ENCODE results near the gene CCND1. TPM values are rescaled to one million over a fixed set of nuclear protein-coding genes. Genes with fewer than 3 reads are reported as not detected.

The CCND1 gene
- 100 to 1,000 TPM in 1 of 2 donors, 10 to 100 TPM in 1; 91.8 to 101 TPM for total RNA-seq

DNA sequence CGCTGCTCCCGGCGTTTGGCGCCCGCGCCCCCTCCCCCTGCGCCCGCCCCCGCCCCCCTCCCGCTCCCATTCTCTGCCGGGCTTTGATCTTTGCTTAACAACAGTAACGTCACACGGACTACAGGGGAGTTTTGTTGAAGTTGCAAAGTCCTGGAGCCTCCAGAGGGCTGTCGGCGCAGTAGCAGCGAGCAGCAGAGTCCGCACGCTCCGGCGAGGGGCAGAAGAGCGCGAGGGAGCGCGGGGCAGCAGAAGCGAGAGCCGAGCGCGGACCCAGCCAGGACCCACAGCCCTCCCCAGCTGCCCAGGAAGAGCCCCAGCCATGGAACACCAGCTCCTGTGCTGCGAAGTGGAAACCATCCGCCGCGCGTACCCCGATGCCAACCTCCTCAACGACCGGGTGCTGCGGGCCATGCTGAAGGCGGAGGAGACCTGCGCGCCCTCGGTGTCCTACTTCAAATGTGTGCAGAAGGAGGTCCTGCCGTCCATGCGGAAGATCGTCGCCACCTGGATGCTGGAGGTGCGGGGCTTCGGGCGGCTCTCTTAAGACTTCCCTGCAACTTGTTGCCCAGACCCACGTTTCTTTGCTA, at the start of gene CCND1:
TSS of gene CCND1 (plus strand) at position 162 of the 587 bp plus-strand sequence. CDS start at position 320, 158 bp downstream.
- Histone ChIP-seq H3K27me3 (no peaks in the 10 kb centered on the region), H3K4me1 (peaks cover 0 to 75% of the 10 kb centered on the region in 2 donors), H3K4me3 (peak within 1 kb of the TSS; percentile 79 to 80), H3K27ac (peak within 1 kb of the TSS; percentile 94 to 97), H3K36me3 (peaks cover 9% of the 10 kb centered on the region), H3K9me3 (no peaks in the 10 kb centered on the region)
- DNase-seq (ENCODE audit: low spot score), result peak; percentile 73
- TF ChIP-seq, protein P1, sequence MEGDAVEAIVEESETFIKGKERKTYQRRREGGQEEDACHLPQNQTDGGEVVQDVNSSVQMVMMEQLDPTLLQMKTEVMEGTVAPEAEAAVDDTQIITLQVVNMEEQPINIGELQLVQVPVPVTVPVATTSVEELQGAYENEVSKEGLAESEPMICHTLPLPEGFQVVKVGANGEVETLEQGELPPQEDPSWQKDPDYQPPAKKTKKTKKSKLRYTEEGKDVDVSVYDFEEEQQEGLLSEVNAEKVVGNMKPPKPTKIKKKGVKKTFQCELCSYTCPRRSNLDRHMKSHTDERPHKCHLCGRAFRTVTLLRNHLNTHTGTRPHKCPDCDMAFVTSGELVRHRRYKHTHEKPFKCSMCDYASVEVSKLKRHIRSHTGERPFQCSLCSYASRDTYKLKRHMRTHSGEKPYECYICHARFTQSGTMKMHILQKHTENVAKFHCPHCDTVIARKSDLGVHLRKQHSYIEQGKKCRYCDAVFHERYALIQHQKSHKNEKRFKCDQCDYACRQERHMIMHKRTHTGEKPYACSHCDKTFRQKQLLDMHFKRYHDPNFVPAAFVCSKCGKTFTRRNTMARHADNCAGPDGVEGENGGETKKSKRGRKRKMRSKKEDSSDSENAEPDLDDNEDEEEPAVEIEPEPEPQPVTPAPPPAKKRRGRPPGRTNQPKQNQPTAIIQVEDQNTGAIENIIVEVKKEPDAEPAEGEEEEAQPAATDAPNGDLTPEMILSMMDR (IDR thresholded peaks at IDR 0.05), result peak in 1 of 2 donors; percentile 35

DNA sequence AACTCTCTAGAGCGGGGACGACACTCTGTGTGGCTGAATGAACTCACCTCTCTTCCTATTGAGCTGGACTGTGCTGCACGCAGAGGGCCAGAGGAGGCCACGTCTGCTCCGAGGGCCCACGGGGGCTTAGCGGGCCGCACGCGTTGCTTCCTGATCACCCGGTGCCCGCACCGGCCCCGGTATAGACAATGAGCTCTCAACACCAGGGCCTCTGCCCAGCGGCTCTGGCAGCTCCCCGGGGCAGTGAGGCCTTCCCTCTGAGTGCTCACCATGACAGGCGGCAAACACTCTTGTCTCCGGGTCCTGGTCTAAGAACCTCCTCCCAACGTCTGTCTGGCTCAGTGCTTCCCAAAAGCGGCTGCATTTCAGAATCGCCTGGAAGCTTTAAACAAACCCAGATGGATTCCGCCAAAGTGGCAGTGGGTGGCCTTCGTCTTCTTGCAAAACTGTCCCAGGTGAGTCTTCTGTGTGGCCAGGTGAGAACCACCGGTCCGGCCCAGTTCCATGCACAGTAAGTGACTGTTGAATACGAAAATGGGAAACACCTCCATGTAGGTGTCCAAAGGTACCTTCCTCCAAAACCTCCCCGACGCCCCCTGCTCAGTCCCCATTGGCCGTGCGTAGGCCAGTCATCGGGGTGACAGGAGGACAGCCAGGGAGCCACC, 47.8 kb upstream of the CCND1 start:
- DNase-seq (ENCODE audit: low spot score), result no peak
- no peak overlapping the region for H3K4me3 ChIP-seq
- TF ChIP-seq, protein P1 (IDR thresholded peaks at IDR 0.05), result no peak
- no peaks in the 10 kb centered on the region for H3K27me3 ChIP-seq
- no peaks in the 10 kb centered on the region for H3K36me3 ChIP-seq
- no peaks in the 10 kb centered on the region for H3K4me1 ChIP-seq
- no peak overlapping the region for H3K27ac ChIP-seq
- H3K9me3 ChIP-seq, result peaks cover 0 to 4% of the 10 kb centered on the region in 2 donors

DNA sequence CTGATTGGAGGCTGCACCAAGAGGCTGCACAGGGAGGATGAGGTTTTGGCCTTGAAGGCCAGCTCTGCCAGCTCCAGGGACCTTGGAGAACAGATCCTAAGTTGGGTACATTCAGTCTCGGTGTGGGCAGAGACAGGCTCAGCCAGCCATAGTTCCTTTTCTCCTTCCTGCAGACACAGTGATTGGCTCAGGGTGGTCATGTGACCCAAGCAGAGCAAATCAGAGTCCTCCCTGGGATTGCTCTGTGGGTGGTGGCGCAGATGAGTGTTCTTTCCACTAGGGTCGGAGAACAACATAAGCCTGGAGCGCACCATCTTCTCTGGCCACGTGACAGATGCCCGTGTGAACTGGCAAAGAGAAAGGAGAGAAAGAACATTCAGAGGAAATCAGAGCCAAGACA, 47.1 kb upstream of the CCND1 start:
- Histone ChIP-seq H3K36me3 (no peaks in the 10 kb centered on the region), H3K4me1 (no peaks in the 10 kb centered on the region), H3K9me3 (peaks cover 0 to 4% of the 10 kb centered on the region in 2 donors), H3K27ac (no peak overlapping the region), H3K4me3 (no peak overlapping the region), H3K27me3 (no peaks in the 10 kb centered on the region)
- no peak for DNase-seq (ENCODE audit: low spot score)
- TF ChIP-seq, protein P1 (IDR thresholded peaks at IDR 0.05), result no peak

DNA sequence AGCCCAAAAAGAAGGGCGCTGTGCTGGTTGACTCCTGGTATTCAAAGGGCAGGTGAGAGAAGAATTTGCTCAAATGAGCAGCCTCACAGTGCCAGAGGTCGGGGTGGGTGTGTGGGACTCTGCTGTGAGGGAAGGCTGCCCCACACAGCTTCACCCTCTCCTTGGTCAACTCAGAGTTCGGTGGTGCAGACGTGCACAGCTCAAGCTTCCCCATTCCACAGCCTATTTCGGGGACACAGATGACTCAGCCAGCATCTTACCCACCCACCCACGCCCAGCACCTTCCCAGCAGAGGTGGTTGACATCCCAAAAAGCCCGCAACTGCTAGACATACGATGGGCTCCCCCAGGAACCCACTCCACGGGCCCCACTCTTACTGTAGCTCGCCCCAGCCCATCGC, 46.5 kb upstream of the CCND1 start:
- Histone ChIP-seq H3K9me3 (peaks cover 0 to 4% of the 10 kb centered on the region in 2 donors), H3K27me3 (no peaks in the 10 kb centered on the region), H3K36me3 (no peaks in the 10 kb centered on the region), H3K4me3 (no peak overlapping the region), H3K4me1 (no peaks in the 10 kb centered on the region), H3K27ac (no peak overlapping the region)
- TF ChIP-seq, protein P1 (IDR thresholded peaks at IDR 0.05), result no peak
- no peak for DNase-seq (ENCODE audit: low spot score)

DNA sequence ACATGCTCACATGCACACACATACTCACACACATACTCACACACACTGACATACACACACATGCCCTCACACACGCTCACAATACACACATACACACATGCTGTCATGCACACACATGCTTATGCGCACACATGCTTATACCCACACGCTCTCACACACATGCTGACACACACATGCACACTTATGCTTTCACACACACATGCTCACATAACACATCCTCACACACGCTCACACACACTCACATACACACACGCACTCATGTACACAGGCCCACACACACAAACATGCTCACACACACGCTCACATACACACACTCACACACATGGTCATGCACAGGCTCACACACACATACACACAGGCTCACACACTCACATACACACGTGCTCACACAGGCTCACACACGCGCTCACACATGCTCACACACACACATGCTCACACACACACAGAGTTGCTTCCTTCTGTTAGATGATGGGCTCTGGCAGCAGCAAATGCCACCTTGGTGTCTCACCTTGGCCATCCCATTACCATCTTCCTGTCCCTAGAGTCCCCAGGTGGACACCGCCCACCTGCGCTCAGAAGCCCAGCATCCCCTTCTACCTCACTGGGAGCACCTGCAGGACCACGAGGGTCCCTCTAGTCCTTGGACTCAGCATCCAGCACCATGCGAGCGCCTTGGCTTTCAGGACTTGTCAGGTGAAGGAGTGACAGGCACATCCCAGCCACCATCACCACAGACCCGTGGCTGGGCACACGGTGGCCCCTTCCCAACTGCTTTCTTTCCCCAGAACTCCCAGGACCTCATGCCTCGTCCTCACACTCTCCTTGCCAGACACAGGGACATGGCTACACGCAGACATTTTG, 44.9 kb upstream of the CCND1 start:
- no peaks in the 10 kb centered on the region for H3K27me3 ChIP-seq
- H3K4me1 ChIP-seq, result no peaks in the 10 kb centered on the region
- DNase-seq (ENCODE audit: low spot score), result no peak
- H3K27ac ChIP-seq, result no peak overlapping the region
- no peaks in the 10 kb centered on the region for H3K36me3 ChIP-seq
- H3K4me3 ChIP-seq, result no peak overlapping the region
- TF ChIP-seq, protein P1 (IDR thresholded peaks at IDR 0.05), result no peak
- peaks cover 0 to 4% of the 10 kb centered on the region in 2 donors for H3K9me3 ChIP-seq
